Measurements from ENCODE around the gene FAM89B.

FAM89B gene

DNA sequence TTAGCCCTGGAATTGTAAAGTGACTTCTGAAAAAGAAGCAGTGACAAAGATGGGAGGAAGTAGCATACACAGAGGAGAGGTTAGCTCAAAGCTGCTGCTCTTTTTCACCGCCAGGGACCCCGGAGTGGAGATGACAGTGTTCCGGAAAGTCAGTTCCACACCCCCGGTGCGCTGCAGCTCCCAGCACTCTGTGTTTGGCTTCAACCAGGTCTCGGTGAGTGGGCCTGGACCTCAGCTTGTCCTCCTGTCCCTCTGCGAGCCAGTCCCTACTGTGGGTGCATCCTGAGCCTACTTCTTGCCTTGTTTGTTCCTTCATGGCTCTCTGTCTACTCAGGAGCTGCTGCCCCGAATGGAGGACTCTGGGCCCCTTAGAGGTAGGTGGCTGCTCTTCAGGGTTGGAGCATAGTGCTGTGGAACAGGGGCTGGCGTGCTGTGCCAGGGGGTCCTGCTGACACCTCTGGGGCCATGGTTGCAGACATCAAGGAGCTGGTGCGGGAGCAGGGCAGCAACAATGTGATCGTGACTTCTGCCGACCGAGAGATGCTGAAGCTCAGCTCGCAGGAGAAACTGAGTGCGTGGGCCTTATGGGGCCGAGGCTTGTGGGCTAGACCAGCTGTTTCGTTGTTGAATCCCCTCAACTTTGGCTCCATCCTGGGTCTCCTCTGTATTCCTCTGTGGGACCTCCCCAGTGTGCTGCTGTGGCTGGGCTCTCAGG is 45.0 kb downstream of the FAM89B start:
- Histone ChIP-seq H3K4me1 (ENCODE audit: insufficient read depth, poor library complexity, severe bottlenecking) (no peaks in the 10 kb centered on the region), H3K4me3 (ENCODE audit: severe bottlenecking) (no peak overlapping the region), H3K9me3 (ENCODE audit: severe bottlenecking) (no peaks in the 10 kb centered on the region), H3K27ac (ENCODE audit: poor library complexity, severe bottlenecking) (no peak overlapping the region), H3K27me3 (ENCODE audit: insufficient read depth, poor library complexity, severe bottlenecking) (no peaks in the 10 kb centered on the region), H3K36me3 (ENCODE audit: low read depth) (peaks cover 39% of the 10 kb centered on the region)
- TF ChIP-seq, protein P1, sequence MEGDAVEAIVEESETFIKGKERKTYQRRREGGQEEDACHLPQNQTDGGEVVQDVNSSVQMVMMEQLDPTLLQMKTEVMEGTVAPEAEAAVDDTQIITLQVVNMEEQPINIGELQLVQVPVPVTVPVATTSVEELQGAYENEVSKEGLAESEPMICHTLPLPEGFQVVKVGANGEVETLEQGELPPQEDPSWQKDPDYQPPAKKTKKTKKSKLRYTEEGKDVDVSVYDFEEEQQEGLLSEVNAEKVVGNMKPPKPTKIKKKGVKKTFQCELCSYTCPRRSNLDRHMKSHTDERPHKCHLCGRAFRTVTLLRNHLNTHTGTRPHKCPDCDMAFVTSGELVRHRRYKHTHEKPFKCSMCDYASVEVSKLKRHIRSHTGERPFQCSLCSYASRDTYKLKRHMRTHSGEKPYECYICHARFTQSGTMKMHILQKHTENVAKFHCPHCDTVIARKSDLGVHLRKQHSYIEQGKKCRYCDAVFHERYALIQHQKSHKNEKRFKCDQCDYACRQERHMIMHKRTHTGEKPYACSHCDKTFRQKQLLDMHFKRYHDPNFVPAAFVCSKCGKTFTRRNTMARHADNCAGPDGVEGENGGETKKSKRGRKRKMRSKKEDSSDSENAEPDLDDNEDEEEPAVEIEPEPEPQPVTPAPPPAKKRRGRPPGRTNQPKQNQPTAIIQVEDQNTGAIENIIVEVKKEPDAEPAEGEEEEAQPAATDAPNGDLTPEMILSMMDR (IDR thresholded peaks at IDR 0.05; ENCODE audit: poor library complexity, severe bottlenecking), result no peak
- no peak for ATAC-seq (ENCODE audit: low read depth)
- no peak for DNase-seq (ENCODE audit: low spot score)

DNA sequence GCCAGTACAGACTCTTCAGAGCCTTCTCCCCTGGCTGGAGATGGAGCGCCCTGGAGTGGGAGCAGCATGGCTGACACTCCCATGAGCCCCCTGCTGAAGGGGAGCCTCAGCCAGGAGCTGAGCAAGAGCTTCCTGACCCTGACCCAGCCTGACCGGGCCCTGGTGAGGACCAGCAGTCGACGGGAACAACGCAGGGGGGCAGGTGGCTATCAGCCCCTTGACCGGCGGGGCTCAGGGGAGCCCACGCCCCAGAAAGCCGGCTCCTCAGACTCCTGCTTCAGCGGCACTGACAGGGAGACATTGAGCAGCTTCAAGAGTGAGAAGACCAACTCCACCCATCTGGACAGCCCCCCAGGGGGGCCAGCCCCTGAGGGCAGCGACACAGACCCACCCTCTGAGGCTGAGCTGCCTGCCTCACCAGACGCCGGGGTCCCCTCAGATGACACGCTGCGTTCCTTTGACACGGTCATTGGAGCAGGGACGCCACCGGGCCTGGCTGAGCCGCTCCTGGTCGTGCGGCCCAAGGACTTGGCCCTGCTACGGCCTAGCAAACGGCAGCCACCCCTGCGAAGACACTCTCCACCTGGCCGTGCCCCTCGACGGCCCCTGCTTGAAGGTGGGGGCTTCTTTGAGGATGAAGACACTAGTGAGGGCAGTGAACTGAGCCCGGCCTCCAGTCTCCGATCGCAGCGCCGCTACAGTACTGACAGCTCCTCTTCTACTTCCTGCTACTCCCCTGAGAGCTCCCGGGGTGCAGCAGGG is 45.8 kb downstream of the FAM89B start:
- no peaks in the 10 kb centered on the region for H3K9me3 ChIP-seq (ENCODE audit: severe bottlenecking)
- peaks cover 48% of the 10 kb centered on the region for H3K36me3 ChIP-seq (ENCODE audit: low read depth)
- TF ChIP-seq, protein P1 (IDR thresholded peaks at IDR 0.05; ENCODE audit: poor library complexity, severe bottlenecking), result no peak
- H3K4me1 ChIP-seq (ENCODE audit: insufficient read depth, poor library complexity, severe bottlenecking), result no peaks in the 10 kb centered on the region
- ATAC-seq (ENCODE audit: low read depth) (no peak), DNase-seq (ENCODE audit: low spot score) (no peak)
- no peak overlapping the region for H3K4me3 ChIP-seq (ENCODE audit: severe bottlenecking)
- H3K27ac ChIP-seq (ENCODE audit: poor library complexity, severe bottlenecking), result no peak overlapping the region
- H3K27me3 ChIP-seq (ENCODE audit: insufficient read depth, poor library complexity, severe bottlenecking), result no peaks in the 10 kb centered on the region

DNA sequence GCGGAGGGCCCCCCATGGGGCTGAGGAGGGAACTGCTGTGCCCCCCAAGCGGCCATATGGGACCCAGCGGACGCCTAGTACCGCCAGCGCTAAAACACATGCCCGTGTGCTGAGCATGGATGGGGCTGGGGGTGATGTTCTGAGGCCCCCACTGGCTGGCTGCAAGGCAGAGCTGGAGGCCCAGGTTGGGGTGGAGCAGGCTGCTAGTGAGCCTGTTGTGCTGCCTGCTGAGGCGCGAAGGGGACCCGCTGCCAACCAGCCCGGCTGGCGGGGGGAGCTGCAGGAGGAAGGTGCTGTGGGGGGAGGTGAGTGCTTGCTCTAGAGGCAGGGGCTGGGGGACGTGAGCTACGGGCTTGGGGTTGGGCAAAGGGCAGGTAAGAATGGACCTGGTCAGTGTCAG is 46.4 kb downstream of the FAM89B start:
- DNase-seq (ENCODE audit: low spot score) (no peak), ATAC-seq (ENCODE audit: low read depth) (no peak)
- H3K4me3 ChIP-seq (ENCODE audit: severe bottlenecking), result no peak overlapping the region
- TF ChIP-seq, protein P1 (IDR thresholded peaks at IDR 0.05; ENCODE audit: poor library complexity, severe bottlenecking), result no peak
- H3K9me3 ChIP-seq (ENCODE audit: severe bottlenecking), result no peaks in the 10 kb centered on the region
- no peak overlapping the region for H3K27ac ChIP-seq (ENCODE audit: poor library complexity, severe bottlenecking)
- H3K4me1 ChIP-seq (ENCODE audit: insufficient read depth, poor library complexity, severe bottlenecking), result no peaks in the 10 kb centered on the region
- no peaks in the 10 kb centered on the region for H3K27me3 ChIP-seq (ENCODE audit: insufficient read depth, poor library complexity, severe bottlenecking)
- peaks cover 51% of the 10 kb centered on the region for H3K36me3 ChIP-seq (ENCODE audit: low read depth)

DNA sequence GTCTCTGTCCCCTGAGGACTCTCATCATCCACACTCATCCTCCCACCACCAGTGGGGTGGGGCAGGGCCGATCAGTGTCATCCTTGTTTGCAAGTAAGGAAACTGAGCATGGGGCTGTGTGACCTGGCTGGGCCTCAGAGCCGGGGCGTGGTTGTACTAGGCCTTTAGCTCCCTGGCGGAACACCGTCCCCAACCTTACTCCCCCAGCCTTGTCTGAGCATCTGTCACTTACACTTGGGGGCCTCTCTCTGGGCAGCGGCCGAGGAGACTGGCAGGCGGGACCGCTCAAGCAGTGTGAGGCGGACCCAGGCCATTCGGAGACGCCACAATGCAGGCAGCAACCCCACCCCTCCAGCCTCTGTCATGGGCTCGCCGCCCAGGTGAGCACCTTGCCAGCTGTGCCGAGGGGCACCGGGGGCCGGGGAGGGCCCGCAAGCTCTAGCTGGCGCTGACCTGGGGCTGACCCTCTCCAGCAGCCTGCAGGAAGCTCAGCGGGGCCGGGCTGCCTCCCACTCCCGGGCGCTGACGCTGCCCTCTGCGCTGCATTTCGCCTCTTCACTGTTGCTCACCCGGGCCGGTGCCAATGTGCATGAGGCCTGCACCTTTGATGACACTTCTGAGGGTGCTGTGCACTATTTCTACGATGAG is 47.1 kb downstream of the FAM89B start:
- H3K27me3 ChIP-seq (ENCODE audit: insufficient read depth, poor library complexity, severe bottlenecking), result no peaks in the 10 kb centered on the region
- TF ChIP-seq, protein P1 (IDR thresholded peaks at IDR 0.05; ENCODE audit: poor library complexity, severe bottlenecking), result no peak
- H3K4me3 ChIP-seq (ENCODE audit: severe bottlenecking), result no peak overlapping the region
- no peak for DNase-seq (ENCODE audit: low spot score)
- H3K9me3 ChIP-seq (ENCODE audit: severe bottlenecking), result no peaks in the 10 kb centered on the region
- peaks cover 54% of the 10 kb centered on the region for H3K36me3 ChIP-seq (ENCODE audit: low read depth)
- no peak overlapping the region for H3K27ac ChIP-seq (ENCODE audit: poor library complexity, severe bottlenecking)
- H3K4me1 ChIP-seq (ENCODE audit: insufficient read depth, poor library complexity, severe bottlenecking), result no peaks in the 10 kb centered on the region
- no peak for ATAC-seq (ENCODE audit: low read depth)
